Right cardiac atrium (tissue), 5 donors: ENCODE results near the gene ENTPD1. TPM values are rescaled to one million over a fixed set of nuclear protein-coding genes. Genes with fewer than 3 reads are reported as not detected.
A peak's percentile ranks its signal among the peaks of the same experiment; 100 is the strongest.
"Not testable (repeated sequence)": the region's sequence is repeated elsewhere in the genome, so short reads cannot be mapped to it uniquely, and the experiment has no call there.

Source experiments
- ATAC-seq, 2 donors: fragments of 200-7000 bp; cut with Tn5 transposase; one replicate each; pipeline versions ENCODE4 v1.8.0 to v1.9.1; 2020; ENCODE audit warnings: moderate library complexity in 2 of 2, mild to moderate bottlenecking in 1 of 2
- DNase-seq, 3 donors: peaks; one replicate each; pipeline ENCODE4 v3.0.0-alpha.2; 2020
- H3K27ac ChIP-seq: one replicate; pipeline ENCODE4 v1.5.1; 2013; ENCODE audit warnings: mild to moderate bottlenecking, low read length, control low read depth, moderate library complexity
- H3K27me3 ChIP-seq: one replicate; pipeline ENCODE4 v1.6.1; 2013; ENCODE audit not compliant: control insufficient read depth, insufficient read depth
- H3K4me1 ChIP-seq: one replicate; pipeline ENCODE4 v1.6.1; 2013; ENCODE audit warnings: low read length; ENCODE audit not compliant: control insufficient read depth, insufficient read depth
- H3K4me3 ChIP-seq: one replicate; pipeline ENCODE4 v1.5.1; 2013; ENCODE audit warnings: low read length, control low read depth
- H3K9me3 ChIP-seq: one replicate; pipeline ENCODE4 v1.6.1; 2013; ENCODE audit warnings: low read length; ENCODE audit not compliant: control insufficient read depth
- WGBS: extraction: QIAGEN DNeasy Blood & Tissue Kit; methylation state at CpG from one replicate; pipeline ENCODE4 v1.1.7; 2013; 5-methylcytosine and 5-hydroxymethylcytosine counted together
- intact Hi-C, 4 donors: fragments of 100-400 bp; cut with DNase I; formaldehyde crosslinking; loops; one replicate each; pipeline versions ENCODE4 v1.11.0 to v1.14.0; 2022 to 2023
- polyA plus RNA-seq: library from polyadenylated mRNA; stranded (reverse); fragments of 200-250 nt; gene quantifications from one replicate; pipeline ENCODE4 v1.2.3, GENCODE V29; 2013
- total RNA-seq, 4 donors: library from RNA; stranded (reverse); fragmentation: NEBNext Ultra II Directional; extraction: Animal tissue kit (Norgen Biotek cat#: 25700); gene quantifications; one replicate each; pipeline ENCODE4 v1.2.1, GENCODE V29; 2021
- donor health status: healthy with polysubstance abuse.
- donor health status: DM: no; HTN: yes; CAD: no.
- donor health status: DM: no; HTN: no; CAD: no.
- donor health status: DM: no; HTN: yes; CAD: no; lungs with severe emphysema.
- donor health status: DM: yes; HTN: yes; CAD: no.

ENTPD1 gene
- total and polyA plus RNA-seq, 5 donors = 5.3 to 30.4 (median 18.5) TPM

DNA sequence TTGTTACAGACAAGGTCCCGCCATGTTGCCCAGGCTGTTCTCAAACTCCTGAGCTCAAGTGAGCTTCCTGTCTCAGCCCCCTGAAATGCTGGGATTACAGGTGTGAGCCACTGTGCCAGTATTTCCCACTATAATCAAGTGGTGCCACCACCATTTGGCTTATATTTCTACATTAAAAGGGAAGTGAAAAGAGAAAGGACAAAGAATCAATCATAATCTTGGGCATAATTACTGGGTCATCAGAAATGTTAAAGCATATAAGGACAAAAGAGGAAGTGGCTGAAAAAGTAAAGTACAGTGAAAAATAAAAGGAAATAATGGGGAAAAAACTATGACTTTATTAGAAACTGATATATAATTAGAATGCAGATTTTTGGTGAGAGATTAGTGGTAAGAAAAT lies 25.7 kb upstream of the ENTPD1 start:
- no peaks in the 10 kb centered on the region for H3K9me3 ChIP-seq
- 90% methylated on average over 1 of the region's 1 CpG for WGBS

DNA sequence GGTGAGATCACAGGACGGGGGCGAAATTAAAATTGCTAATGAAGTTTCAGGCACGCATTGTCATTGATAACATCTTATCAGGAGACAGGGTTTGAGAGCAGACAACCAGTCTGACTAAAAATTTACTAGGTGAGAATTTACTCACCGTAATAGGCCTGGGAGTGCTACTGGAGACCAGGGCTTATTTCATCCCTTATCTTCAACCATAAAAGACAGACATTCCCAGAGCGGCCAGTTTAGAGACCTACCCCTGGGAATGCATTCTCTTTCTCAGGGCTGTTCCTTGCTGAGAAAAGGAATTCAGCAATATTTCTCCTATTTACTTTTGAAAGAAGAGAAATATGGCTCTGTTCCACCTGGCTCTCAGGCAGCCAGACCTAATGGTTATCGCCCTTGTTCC lies 23.1 kb upstream of the ENTPD1 start:
- H3K9me3 ChIP-seq, H3K27me3 ChIP-seq, H3K4me3 ChIP-seq, H3K27ac ChIP-seq, H3K4me1 ChIP-seq, DNase-seq, intact Hi-C loops, ATAC-seq: not testable (repeated sequence)
- 98% methylated on average over 6 of the region's 6 CpGs for WGBS

More for the DNA sequence above, 25.7 kb upstream of the ENTPD1 start:
- Histone ChIP-seq H3K4me3 (no peak overlapping the region), H3K27ac (peak overlapping the region; percentile 42), H3K4me1 (no peaks in the 10 kb centered on the region), H3K27me3 (no peaks in the 10 kb centered on the region)
- DNase-seq (no peak), ATAC-seq (no peak)
- intact Hi-C loops = no loop called here

DNA sequence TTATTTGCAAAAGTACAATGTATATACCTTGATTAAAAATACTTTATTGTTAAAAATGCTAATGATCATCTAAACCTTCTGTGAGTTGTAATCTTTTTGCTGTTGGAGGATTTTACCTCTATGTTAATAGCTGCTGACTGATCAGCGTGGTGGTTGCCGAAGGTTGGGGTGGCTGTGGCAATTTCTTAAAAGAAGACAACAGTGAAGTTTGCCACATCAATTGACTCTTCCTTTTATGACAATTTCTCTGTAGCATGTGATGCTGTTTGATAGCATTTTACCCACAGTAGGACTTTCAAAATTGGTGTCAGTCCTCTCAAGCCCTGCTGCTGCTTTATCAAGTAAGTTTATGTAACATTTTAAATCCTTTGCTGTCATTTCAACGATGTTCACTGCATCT lies 16.9 kb upstream of the ENTPD1 start:
- Histone ChIP-seq H3K4me3 (no peak overlapping the region), H3K9me3 (no peaks in the 10 kb centered on the region), H3K4me1 (no peaks in the 10 kb centered on the region), H3K27me3 (no peaks in the 10 kb centered on the region), H3K27ac (no peak overlapping the region)
- DNase-seq = no peak
- intact Hi-C loops = no loop called here
- no peak for ATAC-seq
- 92% methylated on average over 3 of the region's 3 CpGs for whole genome bisulfite sequencing

DNA sequence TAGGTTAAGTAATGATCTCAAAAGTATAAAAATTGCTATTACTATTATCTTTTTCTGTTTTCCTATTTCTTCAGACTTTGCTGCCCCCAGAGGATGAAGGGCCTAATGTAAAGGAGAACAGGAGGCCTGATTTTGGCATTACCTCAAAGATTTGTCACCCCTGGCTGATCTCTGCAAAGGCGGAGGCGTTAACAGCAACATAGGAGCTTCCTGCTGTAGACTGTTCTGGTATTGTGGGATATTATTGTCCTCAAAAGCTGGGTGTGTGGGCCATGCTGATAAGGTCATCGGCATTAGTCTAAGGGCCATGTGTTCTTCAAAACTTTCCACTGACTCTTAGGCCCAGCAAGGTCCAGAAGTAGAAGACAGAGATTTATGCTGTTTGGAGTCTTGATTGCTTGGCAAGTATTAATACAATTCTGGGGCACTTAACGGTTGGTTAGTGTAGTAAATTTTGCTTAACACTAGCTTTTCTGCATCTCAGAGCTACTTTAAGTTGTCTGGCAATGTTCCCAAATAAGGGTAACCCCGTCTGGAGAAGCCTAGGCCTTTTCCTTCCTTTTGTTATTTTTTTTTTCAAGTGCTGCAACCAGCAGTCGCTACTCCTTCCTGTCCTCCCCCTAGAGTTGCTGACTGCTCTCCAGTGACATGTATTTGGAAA lies 14.0 kb upstream of the ENTPD1 start:
- peak; percentile 97 to 99 for ATAC-seq
- Histone ChIP-seq H3K27ac (peak overlapping the region; percentile 38), H3K4me3 (no peak overlapping the region), H3K4me1 (no peaks in the 10 kb centered on the region), H3K9me3 (no peaks in the 10 kb centered on the region), H3K27me3 (no peaks in the 10 kb centered on the region)
- intact Hi-C loops = no loop called here
- peak in 2 of 3 donors; percentile 36 to 54 for DNase-seq
- 22% methylated on average over 6 of the region's 6 CpGs for WGBS

DNA sequence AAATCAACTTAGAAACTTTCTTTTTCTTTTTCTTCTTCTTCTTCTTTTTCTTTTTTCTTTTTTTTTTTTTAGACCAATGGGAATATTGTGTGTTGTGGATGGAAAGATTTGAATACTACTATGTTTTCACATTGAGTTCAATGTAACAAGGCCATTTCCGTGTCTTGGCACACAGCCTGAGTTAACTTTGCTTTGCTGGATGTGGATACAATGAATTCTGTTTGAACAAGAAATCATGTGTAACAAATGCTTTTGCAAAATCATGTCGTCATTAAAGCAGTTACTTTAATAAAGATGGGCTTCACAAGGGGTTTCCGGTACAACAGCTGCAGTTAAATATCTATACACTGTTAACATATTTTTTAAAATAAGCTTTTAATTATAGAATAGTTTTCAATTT lies 13.5 kb upstream of the ENTPD1 start:
- no peak overlapping the region for H3K27ac ChIP-seq
- no peaks in the 10 kb centered on the region for H3K4me1 ChIP-seq
- no peaks in the 10 kb centered on the region for H3K9me3 ChIP-seq
- intact Hi-C loops = no loop called here
- H3K27me3 ChIP-seq = no peaks in the 10 kb centered on the region
- ATAC-seq (peak in 1 of 2 donors; percentile 68), DNase-seq (peak in 1 of 3 donors; percentile 49)
- 34% methylated on average over 3 of the region's 3 CpGs for WGBS
- no peak overlapping the region for H3K4me3 ChIP-seq

DNA sequence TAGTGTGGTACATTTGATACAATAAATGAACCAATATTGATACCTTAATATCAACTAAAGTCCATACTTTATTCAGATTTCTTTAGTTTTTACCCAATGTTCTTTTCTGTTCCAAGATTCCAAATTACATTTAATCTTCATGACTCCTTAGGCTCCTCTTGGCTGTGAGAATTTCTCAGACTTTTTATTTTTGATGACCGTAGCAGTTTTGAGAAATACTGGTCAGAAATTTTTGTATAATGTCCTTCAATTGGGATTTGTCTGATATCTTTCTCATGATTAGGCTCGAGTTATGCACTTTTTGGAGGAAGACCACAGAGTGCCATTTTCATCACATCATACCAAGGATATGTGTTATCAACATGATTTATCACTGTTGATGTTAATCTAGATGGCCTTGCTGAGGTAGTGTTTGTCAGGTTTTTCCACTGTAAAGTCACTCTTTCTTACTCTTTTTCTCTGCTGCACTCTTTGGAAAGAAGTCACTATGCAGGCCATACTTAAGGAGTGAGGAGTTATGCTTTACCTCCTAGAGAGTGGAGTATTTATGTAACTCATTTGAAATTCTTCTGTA lies 12.9 kb upstream of the ENTPD1 start:
- WGBS = 63% methylated on average over 2 of the region's 2 CpGs
- Histone ChIP-seq H3K4me3 (no peak overlapping the region), H3K27me3 (no peaks in the 10 kb centered on the region), H3K4me1 (no peaks in the 10 kb centered on the region), H3K9me3 (no peaks in the 10 kb centered on the region), H3K27ac (no peak overlapping the region)
- intact Hi-C loops = no loop called here
- DNase-seq (no peak), ATAC-seq (no peak)

DNA sequence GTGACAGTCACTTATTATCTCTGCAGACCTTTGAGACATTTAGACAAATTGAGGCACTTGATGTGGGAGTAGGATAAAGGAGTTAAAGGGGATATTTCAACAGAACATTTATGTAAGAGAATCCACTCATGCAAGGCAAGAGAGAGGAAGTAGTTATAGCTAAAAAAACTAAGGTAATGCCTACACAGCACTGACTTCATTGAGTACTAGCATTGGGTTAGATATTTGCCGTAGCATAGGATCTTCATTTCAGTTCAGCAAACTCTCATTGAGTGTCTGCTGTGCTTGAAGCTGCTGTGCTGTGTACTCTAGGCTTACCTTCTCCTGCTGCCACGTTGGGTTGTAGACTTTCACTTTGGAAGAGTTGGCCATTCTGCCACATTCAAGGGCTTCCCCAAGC lies 10.5 kb upstream of the ENTPD1 start:
- DNase-seq (no peak), ATAC-seq (no peak)
- no peaks in the 10 kb centered on the region for H3K9me3 ChIP-seq
- no peaks in the 10 kb centered on the region for H3K27me3 ChIP-seq
- intact Hi-C loops = no loop called here
- 79% methylated on average over 2 of the region's 2 CpGs for WGBS
- H3K27ac ChIP-seq = no peak overlapping the region
- no peak overlapping the region for H3K4me3 ChIP-seq
- no peaks in the 10 kb centered on the region for H3K4me1 ChIP-seq

DNA sequence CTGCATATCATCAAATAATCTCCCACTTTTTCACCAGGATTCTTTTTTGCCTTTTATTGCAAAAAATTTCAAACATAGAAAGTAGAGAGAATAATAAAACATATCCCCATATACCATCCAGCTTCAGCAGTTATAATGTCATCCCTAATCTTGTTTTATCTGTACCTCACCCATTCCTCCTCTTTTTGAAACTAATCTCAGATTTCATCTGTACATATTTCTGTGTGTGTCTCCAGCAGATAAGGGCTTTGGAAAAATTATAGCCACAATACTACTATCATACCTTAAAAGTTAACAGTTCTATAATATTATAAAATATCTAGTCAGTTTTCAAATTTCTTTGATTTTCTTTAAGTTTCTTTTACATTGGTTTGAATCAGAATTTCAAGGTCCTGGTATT lies 7.6 kb upstream of the ENTPD1 start:
- intact Hi-C loops = no loop called here
- Histone ChIP-seq H3K4me1 (no peaks in the 10 kb centered on the region), H3K4me3 (no peak overlapping the region), H3K9me3 (no peaks in the 10 kb centered on the region), H3K27ac (no peak overlapping the region), H3K27me3 (no peaks in the 10 kb centered on the region)
- DNase-seq (no peak), ATAC-seq (no peak)

DNA sequence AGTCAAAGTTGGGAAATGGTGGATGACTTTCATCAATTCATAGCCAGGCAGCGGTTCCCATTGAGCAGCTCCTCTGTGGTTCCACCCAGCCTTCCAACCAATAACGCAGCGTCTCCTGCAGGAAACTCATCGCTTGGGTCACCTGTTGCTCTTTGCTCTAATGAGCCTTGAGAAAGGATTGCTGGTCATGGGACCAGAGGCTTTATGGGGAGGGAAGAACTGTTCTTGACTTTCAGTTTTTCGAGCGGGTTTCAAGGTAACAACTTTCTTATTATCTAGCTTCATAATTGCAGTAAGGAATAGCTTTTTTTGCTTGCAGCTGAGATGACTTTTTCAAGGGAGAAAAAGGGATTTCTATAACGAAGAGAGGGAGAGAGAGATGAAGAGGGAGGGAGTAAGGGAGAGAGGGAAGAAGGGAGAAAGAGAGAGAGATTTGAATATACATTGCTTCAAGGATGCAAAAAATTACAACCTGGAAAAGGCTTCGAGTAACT lies 405 bp upstream of the ENTPD1 start:
- ATAC-seq = peak; percentile 66 to 80
- 32% methylated on average over 8 of the region's 8 CpGs for WGBS
- intact Hi-C loops = loop anchor here in 1 of 4 donors (10.0 kb wide), 1 partner anchor 79 kb away; no protein-coding TSS in a partner anchor
- Histone ChIP-seq H3K9me3 (no peaks in the 10 kb centered on the region), H3K4me1 (no peaks in the 10 kb centered on the region), H3K27ac (peak overlapping the region; percentile 66), H3K27me3 (no peaks in the 10 kb centered on the region), H3K4me3 (peak overlapping the region; percentile 68)
- peak in 2 of 3 donors; percentile 44 for DNase-seq

DNA sequence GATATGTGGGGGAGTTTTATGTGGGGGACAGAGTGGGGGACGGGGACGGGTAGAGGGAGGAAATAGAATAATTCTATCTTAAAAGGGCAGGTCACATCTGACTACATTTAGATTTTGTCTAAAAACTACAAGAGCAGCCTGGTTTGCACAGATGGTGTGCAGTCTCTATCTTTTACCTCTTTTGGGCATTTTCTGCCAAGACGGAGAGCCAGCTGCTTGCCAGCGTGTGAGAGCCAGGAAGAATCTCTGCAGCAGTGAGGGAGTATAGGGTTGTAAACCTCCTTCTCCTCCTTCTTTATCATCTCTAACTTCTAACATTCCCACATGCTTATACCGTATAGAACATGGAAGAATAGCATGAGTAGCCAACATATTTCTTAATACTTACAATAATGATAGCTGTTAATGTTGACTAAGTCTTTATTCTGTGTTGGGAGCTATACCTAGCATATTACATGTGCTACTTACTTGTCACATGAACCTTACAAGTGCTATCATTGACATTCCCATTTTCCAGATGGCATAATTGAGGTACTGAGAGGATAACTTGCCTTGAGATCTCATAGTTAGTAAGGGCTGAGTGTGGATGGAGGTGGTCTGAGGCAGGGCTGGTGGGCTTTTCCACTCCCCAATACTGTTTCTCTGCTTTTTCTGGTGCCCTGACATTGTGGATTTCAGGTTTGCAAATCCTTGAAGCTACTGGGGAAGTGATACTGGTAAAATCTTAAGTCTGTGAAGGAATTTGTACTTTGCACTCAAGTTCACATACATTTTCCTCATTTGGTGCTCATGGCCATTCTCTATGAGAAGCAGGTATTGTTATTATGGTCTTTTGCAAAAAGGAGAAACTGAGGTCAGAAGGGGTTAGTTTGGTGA lies 1.1 kb downstream of the ENTPD1 start:
- H3K4me3 ChIP-seq = peak overlapping the region; percentile 68
- no peaks in the 10 kb centered on the region for H3K4me1 ChIP-seq
- peak overlapping the region; percentile 35 for H3K27ac ChIP-seq
- intact Hi-C loops = loop anchor here in 1 of 4 donors (10.0 kb wide), 1 partner anchor 78 kb away; no protein-coding TSS in a partner anchor
- no peaks in the 10 kb centered on the region for H3K9me3 ChIP-seq
- peak in 1 of 2 donors; percentile 12 for ATAC-seq
- no peaks in the 10 kb centered on the region for H3K27me3 ChIP-seq
- WGBS = 20% methylated on average over 5 of the region's 5 CpGs
- no peak for DNase-seq
